HL-60/S4 treated with phorbol 12-myristate 13-acetate at 8.2 ng/mL for 4 days and 3 days (cell line): ENCODE data around the gene ZDHHC22.

ENCODE experiments used
- in situ Hi-C: fragments of 300-500 bp; cut with MboI; formaldehyde crosslinking; loops from 2 replicates; pipeline ENCODE4 v1.15.0; 2022; ENCODE audit warnings: low sequenced_read_pairs

The ZDHHC22 gene

GRCh38 chr14:77131871-77132486 is 9.6 kb downstream of the ZDHHC22 start:
- in situ Hi-C loops: loop anchor here (25.0 kb wide), 1 partner anchor 180 kb away; the partner anchor contains the start of genes GSTZ1 and POMT2

DNA sequence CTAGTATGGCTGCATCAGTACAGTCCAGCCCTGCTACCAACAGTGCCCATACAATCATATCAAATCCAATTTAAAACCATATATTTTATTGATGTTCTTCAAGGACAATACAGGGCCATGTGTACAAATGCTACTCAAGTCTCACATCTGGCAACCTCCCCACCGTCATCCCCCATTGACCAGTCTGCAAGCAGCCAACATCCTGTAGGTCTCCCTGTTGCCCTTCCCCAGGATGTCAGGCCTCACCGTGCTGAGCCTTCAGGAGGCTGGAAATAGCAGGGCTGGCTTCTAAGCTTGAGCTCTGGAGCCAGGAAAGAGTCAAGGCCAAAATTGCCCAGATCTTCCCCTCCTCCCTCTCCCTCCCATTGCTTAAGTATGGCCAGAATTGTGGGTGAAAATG is 10.4 kb downstream of the ZDHHC22 start:
- in situ Hi-C loops: loop anchor here (25.0 kb wide), 1 partner anchor 181 kb away; the partner anchor contains the start of genes GSTZ1 and POMT2

- in situ Hi-C loops: loop anchor here (25.0 kb wide), 1 partner anchor 182 kb away; the partner anchor contains the start of genes GSTZ1 and POMT2
Measured at GRCh38 chr14:77130386-77130785, 11.2 kb downstream of the ZDHHC22 start.

- in situ Hi-C loops: loop anchor here (25.0 kb wide), 1 partner anchor 184 kb away; the partner anchor contains the start of genes GSTZ1 and POMT2
Measured at GRCh38 chr14:77128414-77128891, 13.1 kb downstream of the ZDHHC22 start.

DNA sequence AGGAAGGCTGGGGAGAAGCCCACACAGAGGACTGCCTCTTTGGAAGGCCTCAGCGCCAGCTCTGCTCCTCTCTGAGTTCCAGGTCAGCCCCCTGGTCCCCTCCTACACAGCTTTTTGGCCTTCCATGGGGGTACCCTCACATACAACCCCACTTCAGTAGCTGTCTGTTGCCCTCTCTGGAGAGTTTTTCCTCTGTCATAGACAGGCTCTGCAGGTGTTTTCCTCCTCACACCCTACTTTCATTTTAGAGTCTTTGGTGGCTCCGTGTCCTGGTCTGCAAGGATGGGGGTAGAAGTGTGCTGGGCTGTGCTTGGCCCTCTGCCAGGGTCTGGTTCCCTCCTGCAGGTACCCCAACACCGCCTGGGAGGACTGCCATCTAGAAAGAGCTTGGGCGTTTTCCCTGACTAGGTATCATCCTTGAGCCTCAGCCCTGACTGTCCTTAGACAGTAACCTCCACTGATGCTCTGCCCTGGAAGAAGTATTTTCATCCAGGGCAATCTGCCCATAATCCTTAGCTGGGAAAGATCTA is 15.1 kb downstream of the ZDHHC22 start:
- in situ Hi-C loops: loop anchor here (25.0 kb wide), 1 partner anchor 186 kb away; the partner anchor contains the start of genes GSTZ1 and POMT2

- in situ Hi-C loops: loop anchor here (25.0 kb wide), 1 partner anchor 186 kb away; the partner anchor contains the start of genes GSTZ1 and POMT2
Measured at GRCh38 chr14:77125823-77126325, 15.7 kb downstream of the ZDHHC22 start.

- in situ Hi-C loops: loop anchor here (25.0 kb wide), 1 partner anchor 187 kb away; the partner anchor contains the start of genes GSTZ1 and POMT2
Measured at GRCh38 chr14:77125281-77125801, 16.2 kb downstream of the ZDHHC22 start.

DNA sequence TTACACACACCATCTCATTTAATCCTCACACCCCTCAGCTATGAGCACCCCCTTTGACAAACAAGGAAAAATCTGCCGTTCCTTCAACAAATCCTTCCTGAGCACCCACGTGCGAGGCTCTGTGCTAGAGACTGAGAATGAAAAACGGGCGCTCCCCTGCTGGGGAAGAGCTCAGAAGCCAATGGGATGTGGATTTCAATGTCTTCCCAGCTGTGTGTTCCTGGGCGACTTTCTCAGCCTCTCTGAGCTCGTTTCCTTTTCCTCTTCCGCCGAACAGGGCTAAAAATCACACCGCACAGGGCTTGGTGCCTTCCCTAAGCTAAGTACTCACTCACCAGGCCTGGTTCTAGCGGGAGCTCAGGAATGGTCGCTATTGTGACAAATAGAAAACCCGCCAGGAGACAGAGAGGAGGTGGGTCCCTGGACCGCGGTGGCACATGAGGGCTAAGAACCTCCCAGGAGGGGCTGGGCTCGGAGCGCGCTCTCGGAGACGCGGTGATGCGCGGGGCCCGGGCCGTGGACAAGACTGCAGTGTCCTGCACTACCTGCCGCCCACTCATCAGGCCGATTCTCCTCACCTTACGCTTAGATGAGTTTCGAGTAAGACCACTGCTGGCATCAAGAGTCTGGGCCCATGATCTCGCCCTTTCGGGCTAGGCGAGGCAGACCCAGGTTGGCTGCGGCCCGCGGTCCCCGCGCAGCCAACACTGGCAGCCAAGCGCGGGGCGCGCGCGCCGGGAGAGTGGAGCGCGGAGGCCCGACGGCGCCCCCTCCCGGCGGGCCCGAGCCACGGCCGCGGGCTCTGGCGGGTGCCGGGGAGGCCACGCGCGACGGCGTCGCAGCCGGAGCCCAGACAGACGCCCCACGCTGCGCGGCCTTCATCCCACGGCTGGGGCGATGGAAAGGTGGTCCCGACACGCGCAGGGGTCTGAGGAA is 17.0 kb downstream of the ZDHHC22 start:
- in situ Hi-C loops: loop anchor here (25.0 kb wide), 1 partner anchor 188 kb away; the partner anchor contains the start of genes GSTZ1 and POMT2

DNA sequence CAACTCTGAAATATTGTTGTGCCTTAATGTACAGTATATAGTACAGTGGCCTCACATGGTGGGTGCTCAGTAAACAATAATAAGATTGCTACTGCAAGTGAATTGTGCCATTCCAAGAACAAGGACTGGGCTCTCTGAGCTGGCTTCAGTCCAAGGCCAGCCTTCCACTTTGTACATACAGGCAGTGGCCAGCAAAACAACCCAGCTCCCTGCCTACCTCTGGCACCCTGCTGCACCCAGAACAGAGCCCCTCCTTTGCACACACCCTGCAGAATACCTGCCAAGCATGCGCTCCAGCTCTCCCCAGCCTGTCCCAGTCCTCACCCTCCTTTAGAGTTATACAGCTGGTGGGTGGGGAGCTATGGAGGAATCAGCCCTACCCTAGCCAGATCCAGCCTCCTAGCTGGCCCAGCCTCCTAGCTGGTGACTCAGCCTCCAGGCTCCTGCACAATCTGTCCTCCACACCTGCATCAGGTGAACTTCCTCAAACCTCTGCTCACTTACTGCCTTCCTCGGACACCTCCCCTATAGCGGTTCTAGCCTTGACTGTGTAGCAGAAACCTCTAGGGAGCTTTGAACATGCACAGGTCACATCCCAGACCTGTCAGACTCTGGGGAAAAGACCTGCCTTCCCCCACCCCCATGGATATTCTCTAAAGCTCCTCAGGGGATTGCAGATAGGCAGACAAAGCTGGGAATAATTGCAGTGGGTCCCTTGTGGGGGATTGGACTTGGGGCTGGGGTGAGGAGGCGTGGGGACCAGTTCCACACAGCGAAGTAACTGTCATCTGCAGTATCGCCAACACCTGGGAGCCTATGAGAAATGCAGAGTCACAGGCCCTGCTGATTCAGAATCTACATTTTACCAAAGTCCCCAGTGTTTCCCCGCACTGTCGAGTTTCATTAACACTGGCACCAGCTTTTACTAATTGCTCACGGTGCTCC is 17.9 kb downstream of the ZDHHC22 start:
- in situ Hi-C loops: no loop called here

DNA sequence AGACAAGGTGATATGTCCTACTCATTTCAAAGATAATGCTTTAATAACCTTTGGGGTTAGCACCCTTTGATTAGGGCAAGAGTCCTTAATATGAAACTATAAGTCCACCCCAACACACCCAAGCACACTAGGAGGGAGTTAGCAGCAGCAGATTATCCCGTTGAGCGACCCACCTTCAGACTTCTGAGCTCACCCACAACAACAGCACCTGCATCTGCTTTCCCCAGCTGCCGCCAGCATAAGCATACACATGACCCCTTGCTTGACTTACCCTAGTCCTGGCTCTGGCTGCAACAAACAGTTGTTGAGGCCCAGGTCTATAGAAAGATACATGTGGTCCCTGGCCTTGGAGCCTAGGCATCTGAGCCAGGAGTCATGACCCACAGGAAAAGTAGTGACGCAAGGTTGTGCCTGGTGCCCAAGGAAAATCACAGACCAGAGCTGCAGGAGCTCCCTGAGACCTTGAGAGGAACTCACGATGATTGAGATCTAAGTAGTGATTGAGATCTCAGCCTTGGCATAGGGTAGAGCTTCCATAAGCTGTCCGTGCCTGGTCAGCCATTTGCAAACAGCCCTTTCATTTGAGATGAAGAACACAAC is 19.0 kb downstream of the ZDHHC22 start:
- in situ Hi-C loops: no loop called here

DNA sequence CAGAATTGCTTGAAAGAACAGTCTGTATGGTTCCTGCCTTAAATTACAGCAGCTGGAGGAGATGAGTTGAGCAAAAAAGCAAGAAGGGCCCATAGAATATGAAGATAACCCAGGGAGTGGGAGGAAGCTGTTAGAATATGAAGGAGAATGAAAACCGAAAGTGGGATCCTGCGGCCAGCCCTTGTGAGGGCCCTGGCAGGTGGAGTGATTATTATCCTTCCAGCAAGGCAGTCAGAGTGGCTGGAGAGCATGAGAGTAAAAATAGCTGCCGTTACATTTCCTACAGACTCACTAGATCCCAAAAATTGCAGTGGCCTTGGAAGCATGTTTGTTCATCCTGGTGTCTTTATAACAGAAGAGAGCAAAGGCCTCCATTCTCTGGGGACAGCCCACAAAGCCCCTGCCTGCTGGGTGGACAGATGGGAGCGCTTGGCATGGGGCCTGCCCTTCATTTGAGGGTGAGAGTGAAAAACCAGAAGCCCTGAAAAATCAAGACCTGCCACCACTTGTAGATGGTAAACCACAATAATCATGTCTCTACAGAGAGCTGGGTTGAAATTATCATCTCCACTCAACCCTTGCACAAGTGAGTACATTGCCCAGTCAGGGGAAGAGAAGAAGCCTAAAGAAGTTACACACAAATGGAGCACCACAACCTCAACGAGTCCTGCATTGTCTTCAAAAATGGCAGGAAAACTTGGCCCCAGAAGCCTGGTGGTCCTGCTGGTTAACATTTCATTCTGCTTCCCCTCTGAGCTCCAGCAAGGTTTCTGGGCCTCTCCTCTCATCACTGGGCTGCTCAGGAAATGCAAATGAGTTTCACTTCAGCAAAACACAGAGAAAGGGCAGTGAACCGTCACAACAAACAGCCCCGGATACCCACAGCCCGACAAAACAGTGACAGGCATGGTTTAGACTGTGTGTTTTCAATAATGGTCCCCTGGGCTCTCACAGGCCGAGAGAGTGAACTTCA is 20.5 kb downstream of the ZDHHC22 start:
- in situ Hi-C loops: no loop called here

- in situ Hi-C loops: no loop called here
Measured at GRCh38 chr14:77119851-77120250, 21.7 kb downstream of the ZDHHC22 start.

DNA sequence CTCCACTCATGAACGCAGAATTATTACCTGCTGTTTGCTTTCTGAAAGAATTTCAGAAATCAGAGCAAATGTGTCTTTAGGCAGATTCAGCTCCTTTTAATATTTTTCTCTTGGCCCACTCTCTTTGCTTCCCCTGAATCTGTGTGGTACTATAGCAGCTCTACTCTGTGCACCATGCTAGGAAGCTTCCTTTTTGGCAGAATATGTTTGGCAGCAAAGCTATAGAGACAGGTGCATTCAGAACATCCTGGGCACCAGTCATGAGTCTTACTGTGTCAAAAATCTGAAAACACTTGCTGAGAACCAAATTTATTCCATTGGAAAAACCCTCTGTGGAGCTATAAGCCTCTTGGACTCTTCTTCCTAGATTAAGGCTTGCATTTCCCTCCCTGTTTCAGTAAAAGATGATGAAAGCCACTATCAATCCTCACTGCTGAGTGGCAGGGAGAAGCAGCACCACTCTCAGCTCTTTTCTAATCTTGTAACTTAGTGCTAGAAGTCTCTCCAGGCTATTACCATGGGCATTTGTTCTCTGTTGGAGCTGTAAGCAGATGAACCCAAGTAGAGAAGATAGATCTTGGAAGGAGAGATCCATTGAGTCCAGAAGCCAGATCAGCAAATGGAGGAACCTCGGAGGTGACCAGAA is 25.3 kb downstream of the ZDHHC22 start:
- in situ Hi-C loops: no loop called here

- in situ Hi-C loops: no loop called here
Measured at GRCh38 chr14:77114609-77115008, 27.0 kb downstream of the ZDHHC22 start.

GRCh38 chr14:77113644-77114043 is 27.9 kb downstream of the ZDHHC22 start:
- in situ Hi-C loops: no loop called here

DNA sequence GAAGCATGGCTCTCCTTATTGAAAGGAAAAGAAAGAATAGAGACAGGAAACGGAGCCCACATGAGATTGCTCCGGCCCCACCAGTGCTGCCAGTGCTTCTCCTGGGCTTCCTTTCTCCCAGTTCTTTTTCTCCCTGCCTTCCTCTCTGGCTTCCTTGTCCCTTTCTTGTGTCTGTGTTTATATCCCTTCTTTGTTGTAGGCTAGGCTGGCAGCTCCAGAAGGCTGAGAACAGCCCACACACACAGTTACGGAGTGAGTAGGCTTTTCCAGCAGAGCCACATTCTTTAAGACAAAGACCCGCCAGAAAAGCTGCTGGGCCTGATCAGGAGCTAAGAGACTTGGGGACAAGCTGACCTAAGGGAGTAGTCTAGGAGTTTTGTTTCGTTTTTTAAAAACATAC is 30.6 kb downstream of the ZDHHC22 start:
- in situ Hi-C loops: no loop called here

- in situ Hi-C loops: no loop called here
Measured at GRCh38 chr14:77110286-77110685, 31.3 kb downstream of the ZDHHC22 start.
